Mammary epithelial cell (primary cell): Measurements from ENCODE around the gene DKK3.

Experiments
- CTCF ChIP-seq, 2 donors: IDR thresholded peaks in 1 of 2; conservative IDR thresholded peaks in 1 of 2; 2 replicates each; pipeline ENCODE4 v1.5.1; 2011 to 2012; ENCODE audit warnings: inconsistent platforms in 2 of 2, low read length in 2 of 2, mild to moderate bottlenecking in 2 of 2, control low read depth in 1 of 2, low read depth in 1 of 2; ENCODE audit not compliant: insufficient read depth in 1 of 2; ENCODE audit errors: extremely low read depth in 1 of 2
- EZH2 ChIP-seq: IDR thresholded peaks from 2 replicates; pipeline ENCODE4 v1.6.1; 2012; ENCODE audit warnings: low read length, inconsistent platforms, borderline replicate concordance

GRCh38 chr11:12024254-12024926, 16.0 kb upstream of the DKK3 start:
- no peak for TF ChIP-seq CTCF (conservative IDR thresholded peaks at IDR 0.05 in 1 of 2, IDR thresholded peaks at IDR 0.05 in 1 of 2; ENCODE audit: extremely low read depth in 1 of 2, insufficient read depth in 1 of 2, low read depth in 1 of 2, low read length in 2 of 2)
- no peak for TF ChIP-seq EZH2
